HG02870 (cell line): ENCODE results near the gene CST11.

Source experiments
- ATAC-seq: cut with Tn5 transposase; IDR thresholded peaks from one replicate; pipeline ENCODE4 v1.9.1; 2021; ENCODE audit warnings: mild to moderate bottlenecking, moderate library complexity; ENCODE audit not compliant: unreplicated experiment

The CST11 gene

GRCh38 chr20:23420943-23421931 is 31.4 kb downstream of the CST11 start, which contains the start of gene NAPB:
NAPB (minus strand) TSS chr20:23421488; CDS start chr20:23421402, 86 bp downstream.
- ATAC-seq = peak; percentile 94

GRCh38 chr20:23419995-23420901 is 32.4 kb downstream of the CST11 start:
- ATAC-seq = peak; percentile 32

GRCh38 chr20:23419657-23419994 is 33.0 kb downstream of the CST11 start:
- ATAC-seq = no peak

DNA sequence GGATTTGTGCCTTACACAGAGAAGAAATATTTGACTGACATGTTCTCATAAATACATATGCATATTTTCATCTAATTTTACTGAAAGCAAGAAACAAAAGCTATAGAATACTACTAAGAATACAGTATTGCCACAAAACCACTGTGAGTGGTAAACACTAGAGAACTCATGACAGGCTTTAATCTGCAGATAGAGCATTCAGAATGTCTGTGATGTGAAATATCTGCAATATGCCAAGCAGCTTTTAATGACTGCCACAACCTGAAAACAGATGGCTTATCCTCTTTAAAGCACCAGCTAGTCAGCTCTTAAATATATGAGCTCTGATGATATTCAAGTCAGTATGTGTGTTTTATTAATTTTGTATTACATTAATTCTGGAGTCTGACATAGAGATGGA is 34.8 kb downstream of the CST11 start:
- no peak for ATAC-seq

DNA sequence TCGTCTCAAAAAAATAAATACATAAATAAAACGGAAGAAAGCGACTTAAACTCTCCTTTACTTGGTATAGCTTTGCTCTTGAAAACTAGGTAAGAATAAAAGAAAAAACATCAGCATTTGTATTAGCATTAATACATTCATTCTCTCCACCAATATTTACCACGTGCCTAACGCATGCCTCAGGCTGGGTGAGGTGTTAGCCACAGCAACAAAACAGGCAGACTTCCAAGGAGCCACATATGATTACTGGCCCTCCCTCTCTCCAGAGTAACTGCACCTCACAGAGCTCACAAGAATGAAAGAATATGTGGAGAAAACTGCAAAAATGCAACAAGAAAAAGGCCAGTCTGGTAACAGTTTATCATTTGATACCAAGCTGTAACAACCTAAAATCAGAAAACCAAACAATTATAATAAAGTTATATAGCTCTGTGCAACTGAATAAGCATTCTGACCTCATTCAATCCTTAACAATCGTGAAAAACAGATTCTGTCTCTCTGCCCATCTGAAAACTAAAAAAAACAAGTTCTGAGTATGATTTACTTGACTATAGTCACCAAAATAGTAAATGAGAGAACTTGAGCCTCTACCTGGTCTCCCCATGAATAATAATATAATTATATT is 36.6 kb downstream of the CST11 start:
- no peak for ATAC-seq

- no peak for ATAC-seq
Observed at GRCh38 chr20:23415555-23415954, 37.1 kb downstream of the CST11 start.

GRCh38 chr20:23414526-23415188 is 38.0 kb downstream of the CST11 start:
- ATAC-seq = no peak

GRCh38 chr20:23413862-23414422 is 38.7 kb downstream of the CST11 start:
- no peak for ATAC-seq

GRCh38 chr20:23412026-23412425 is 40.6 kb downstream of the CST11 start:
- ATAC-seq = no peak

GRCh38 chr20:23410916-23411695 is 41.6 kb downstream of the CST11 start:
- ATAC-seq = no peak

- ATAC-seq = no peak
Observed at GRCh38 chr20:23409800-23410199, 42.9 kb downstream of the CST11 start.

DNA sequence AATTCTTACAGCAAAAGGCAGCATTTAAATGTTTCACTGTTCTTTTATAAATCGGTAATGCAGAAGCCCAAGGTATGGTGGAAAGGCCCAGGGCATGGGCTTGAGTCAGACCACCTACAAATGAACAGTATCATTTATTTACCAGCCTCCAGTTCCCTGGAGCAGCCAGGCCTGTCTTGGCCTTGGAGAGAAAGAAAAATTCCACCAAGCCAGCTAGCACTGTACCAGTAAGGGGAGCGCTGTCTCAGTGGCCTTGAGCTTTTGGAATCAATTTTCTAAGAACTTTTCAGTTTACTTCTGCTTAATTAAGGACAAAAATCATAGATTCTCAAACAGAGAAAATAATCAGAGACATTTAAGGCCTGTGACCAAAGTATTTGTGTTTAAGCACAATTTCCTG is 43.7 kb downstream of the CST11 start:
- ATAC-seq = no peak

GRCh38 chr20:23407781-23408464 is 44.8 kb downstream of the CST11 start:
- ATAC-seq = peak; percentile 91

GRCh38 chr20:23406880-23407279 is 45.8 kb downstream of the CST11 start:
- ATAC-seq = no peak

GRCh38 chr20:23404196-23404595 is 48.5 kb downstream of the CST11 start:
- ATAC-seq = no peak

DNA sequence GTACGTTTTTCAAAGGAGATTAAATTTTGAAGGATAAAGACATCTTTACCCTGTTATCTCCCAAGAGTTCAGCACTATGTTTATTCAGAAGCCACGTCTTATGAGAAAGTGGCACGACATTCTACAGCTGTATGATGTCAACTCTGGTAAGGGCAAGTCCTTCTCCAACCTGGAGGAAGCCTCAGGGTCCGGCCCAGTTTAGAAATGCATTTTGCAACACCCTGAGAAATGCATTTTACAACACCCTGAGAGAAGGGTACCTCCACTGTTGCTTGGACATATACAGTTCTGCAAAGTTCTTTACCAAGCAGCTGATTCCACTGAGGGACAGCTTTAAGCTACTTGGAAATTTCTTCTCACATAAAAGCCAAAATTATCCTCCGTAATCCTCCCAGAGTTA is 48.9 kb downstream of the CST11 start:
- ATAC-seq = no peak

DNA sequence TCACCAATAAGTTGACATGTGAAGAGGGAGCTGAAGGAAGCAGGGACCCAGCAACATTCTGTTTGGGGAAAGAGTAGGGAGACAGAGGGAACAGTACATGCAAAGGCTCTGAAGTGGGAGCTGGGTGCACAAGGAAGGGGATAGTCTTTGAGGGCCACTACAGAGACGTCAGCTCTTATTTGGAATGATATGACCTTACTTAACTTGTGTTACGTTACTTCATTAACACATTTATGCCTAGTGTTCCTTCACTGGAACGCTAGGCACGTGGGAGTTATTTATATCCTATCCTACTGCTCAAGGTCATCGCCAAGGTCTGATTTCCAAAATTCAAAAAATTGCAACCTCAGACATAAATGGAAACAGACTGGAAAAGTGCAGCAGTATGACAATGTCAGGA is 51.6 kb downstream of the CST11 start:
- no peak for ATAC-seq
